Measurements from ENCODE around the gene ELAPOR2.

DNA sequence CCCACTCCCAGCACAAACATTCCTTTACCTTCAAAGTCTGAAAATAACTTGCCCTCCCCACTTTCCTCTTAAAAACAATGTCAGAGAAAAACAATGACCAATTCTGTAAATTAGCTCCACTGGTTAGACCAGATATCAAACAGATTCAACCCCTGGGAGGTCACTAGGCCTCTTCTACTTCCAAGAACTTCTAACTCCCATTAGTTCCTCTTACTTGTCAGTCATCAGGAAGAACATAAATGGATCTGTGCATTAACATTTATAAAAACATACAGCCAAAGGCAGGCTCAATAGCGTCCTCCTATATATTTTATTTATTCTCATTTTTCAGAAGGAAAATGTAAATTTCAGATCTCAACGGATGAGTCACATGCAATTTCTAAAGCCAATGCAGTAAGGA lies 2.2 kb downstream of the ELAPOR2 start:
- no peak for TF ChIP-seq SUZ12 (IDR thresholded peaks at IDR 0.05; ENCODE audit: extremely low read depth, insufficient read depth, insufficient read length)
- TF ChIP-seq YY1 (IDR thresholded peaks at IDR 0.05; ENCODE audit: insufficient read depth, insufficient read length): no peak

Measured in NT2/D1 (cell line).